Measurements from ENCODE around the gene TBX1. TPM values are rescaled to one million over a fixed set of nuclear protein-coding genes. Genes with fewer than 3 reads are reported as not detected.

The TBX1 gene
- total and polyA plus RNA-seq, 2 of the 13 experiments (the other 11 are each of a cell fraction or from before 2014, with no cell fraction given), result not detected

- TF ChIP-seq HNF4A (CRISPR knock-in tag; IDR thresholded peaks at IDR 0.05) (peak; percentile 57), MTA3 (CRISPR knock-in tag; IDR thresholded peaks at IDR 0.05) (no peak), NONO (IDR thresholded peaks at IDR 0.05) (no peak), NONO (CRISPR knock-in tag; conservative IDR thresholded peaks at IDR 0.05) (peak; percentile 92), FLYWCH1 (CRISPR knock-in tag; IDR thresholded peaks at IDR 0.05) (no peak), KDM3A (CRISPR knock-in tag; IDR thresholded peaks at IDR 0.05; ENCODE audit: low read depth) (peak; percentile 49; the same call in 1 of the 2 replicates), ZFP91 (CRISPR knock-in tag; IDR thresholded peaks at IDR 0.05; ENCODE audit: borderline replicate concordance) (peak; percentile 92; the same call in 1 of the 2 replicates), ZNF878 (CRISPR knock-in tag; IDR thresholded peaks at IDR 0.05) (peak; percentile 52; the same call in 1 of the 2 replicates), EP300 (IDR thresholded peaks at IDR 0.05; ENCODE audit: low read depth in 2 of 2, low read length in 2 of 2) (peak in 1 of 2 experiments; percentile 38; a peak in 1 of 4 replicates), EP300 (CRISPR knock-in tag; IDR thresholded peaks at IDR 0.05; ENCODE audit: borderline replicate concordance) (peak; percentile 12; the same call in 1 of the 2 replicates), NFKB2 (CRISPR knock-in tag; IDR thresholded peaks at IDR 0.05; ENCODE audit: borderline replicate concordance) (0 out of 2 replicates have a peak, but pooled peaks have one; percentile 89), ZSCAN9 (CRISPR knock-in tag; IDR thresholded peaks at IDR 0.05; ENCODE audit: borderline replicate concordance) (no peak), CHCHD3 (CRISPR knock-in tag; IDR thresholded peaks at IDR 0.05) (peak; percentile 79; the same call in 1 of the 2 replicates), GTF3A (CRISPR knock-in tag; conservative IDR thresholded peaks at IDR 0.05) (no peak), DPF2 (CRISPR knock-in tag; IDR thresholded peaks at IDR 0.05; ENCODE audit: borderline replicate concordance, low read depth) (0 out of 2 replicates have a peak, but pooled peaks have one; percentile 69), SNAPC4 (CRISPR knock-in tag; IDR thresholded peaks at IDR 0.05) (0 out of 2 replicates have a peak, but pooled peaks have one; percentile 60), HNRNPL (IDR thresholded peaks at IDR 0.05; ENCODE audit: low read depth, low read length) (peak; percentile 80; the same call in 1 of the 2 replicates), TBP (CRISPR knock-in tag; IDR thresholded peaks at IDR 0.05) (no peak), ZNF879 (CRISPR knock-in tag; IDR thresholded peaks at IDR 0.05) (no peak)
- TF ChIP-seq, protein P1, sequence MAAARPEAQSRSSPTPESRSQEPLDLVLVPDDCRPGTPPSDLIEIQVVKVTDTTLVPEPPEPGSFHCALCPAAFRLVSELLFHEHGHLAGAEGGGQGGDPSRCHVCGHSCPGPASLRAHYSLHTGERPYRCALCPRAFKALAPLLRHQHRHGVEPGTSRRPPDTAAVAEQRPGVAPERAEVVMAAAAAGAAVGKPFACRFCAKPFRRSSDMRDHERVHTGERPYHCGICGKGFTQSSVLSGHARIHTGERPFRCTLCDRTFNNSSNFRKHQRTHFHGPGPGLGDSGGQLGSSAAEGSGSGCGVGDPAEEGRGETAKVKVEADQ (CRISPR knock-in tag; IDR thresholded peaks at IDR 0.05; ENCODE audit: borderline replicate concordance), result peak; percentile 84; the same call in 1 of the 2 replicates
Measured at GRCh38 chr22:19730655-19731360, 29.8 kb upstream of the TBX1 start (continued).
